Measurements from ENCODE around the gene MADD.
"Not testable (repeated sequence)": the region's sequence is repeated elsewhere in the genome, so short reads cannot be mapped to it uniquely, and the experiment has no call there.

MADD gene

DNA sequence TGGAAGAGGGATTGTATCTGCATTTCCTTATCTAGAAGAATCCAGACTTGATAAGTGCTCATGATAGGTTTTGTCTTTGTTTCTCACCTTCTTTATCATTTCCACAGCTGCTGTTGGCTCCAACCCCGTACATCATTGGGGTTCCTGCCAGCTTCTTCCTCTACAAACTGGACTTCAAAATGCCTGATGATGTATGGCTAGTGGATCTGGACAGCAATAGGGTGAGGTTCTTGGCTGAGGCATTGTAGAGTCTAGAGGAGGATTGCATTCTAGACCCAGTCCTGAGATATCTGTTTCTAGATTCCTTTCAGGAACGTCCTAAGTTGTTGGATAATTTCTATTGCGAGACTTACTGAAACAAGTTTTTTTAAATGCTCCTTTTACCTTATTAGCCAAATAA, 8.1 kb downstream of the MADD start:
- no peak for DNase-seq

GRCh38 chr11:47278769-47279168, 8.8 kb downstream of the MADD start:
- no peak for DNase-seq

GRCh38 chr11:47280099-47280498, 10.2 kb downstream of the MADD start:
- DNase-seq, result no peak

DNA sequence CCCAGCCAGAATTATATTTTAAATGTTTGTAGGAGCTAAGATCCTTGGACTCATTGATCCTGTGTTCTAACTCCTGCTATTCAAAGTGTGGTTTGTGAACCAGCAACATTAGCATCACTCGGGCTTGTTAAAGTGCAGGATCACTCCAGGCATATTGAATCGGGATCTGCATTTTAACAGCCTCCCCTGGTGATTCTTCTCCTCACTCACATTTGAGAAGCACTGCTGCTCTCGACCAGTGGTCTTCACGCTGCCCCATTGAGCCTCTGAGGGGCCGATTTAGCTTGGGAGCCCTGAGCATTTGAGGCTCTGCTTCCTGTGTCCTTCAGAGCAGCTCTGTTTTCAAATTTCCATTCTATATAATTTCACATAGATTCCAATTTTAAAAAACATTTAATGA, 10.9 kb downstream of the MADD start:
- DNase-seq, result no peak

DNA sequence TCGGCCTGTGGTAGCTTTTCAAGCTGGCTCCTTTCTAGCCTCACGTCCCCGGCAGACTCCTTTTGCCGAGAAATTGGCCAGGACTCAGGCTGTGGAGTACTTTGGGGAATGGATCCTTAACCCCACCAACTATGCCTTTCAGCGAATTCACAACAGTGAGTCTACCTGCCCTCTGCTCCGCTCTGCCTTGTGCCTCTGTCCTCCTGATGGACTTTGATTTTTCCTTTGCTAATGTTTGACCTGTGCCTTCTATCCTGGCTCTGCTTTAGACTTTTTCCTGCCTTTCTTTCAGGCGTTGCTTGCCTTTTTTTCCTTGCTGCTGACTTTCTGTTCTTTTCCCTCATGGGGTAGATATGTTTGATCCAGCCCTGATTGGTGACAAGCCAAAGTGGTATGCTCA, 12.5 kb downstream of the MADD start:
- DNase-seq, result no peak

DNA sequence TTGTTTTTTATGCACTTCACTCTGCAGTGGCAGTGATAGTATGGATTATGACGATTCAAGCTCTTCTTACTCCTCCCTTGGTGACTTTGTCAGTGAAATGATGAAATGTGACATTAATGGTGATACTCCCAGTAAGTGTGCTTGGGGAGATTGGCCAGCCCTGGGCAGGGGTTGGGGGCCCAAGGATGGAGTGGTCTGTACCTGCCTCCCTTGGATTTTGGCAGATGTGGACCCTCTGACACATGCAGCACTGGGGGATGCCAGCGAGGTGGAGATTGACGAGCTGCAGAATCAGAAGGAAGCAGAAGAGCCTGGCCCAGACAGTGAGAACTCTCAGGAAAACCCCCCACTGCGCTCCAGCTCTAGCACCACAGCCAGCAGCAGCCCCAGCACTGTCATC, 14.2 kb downstream of the MADD start:
- DNase-seq, result no peak

GRCh38 chr11:47285969-47286770, 16.2 kb downstream of the MADD start:
- no peak for DNase-seq

DNA sequence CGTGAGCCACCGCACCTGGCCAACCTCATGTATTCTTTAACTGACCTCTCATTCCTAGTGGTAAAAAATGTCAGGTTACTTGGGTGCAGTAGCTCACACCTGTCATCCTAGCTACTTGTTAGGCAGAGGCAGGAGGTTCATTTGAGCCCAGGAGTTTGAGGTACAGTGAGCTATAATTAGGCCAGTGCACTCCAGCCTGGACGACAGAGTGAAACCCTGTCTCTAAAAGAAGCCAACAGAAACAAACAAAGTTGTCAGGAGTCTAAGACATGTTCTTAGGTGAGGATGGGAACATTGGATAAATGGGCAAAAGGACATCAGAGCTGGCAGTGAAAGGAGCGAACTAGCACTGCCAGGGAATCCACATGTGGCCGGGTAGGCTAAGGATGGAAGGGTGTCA, 18.1 kb downstream of the MADD start:
- no peak for DNase-seq

- no peak for DNase-seq
Observed at GRCh38 chr11:47289856-47290255, 19.9 kb downstream of the MADD start.

DNA sequence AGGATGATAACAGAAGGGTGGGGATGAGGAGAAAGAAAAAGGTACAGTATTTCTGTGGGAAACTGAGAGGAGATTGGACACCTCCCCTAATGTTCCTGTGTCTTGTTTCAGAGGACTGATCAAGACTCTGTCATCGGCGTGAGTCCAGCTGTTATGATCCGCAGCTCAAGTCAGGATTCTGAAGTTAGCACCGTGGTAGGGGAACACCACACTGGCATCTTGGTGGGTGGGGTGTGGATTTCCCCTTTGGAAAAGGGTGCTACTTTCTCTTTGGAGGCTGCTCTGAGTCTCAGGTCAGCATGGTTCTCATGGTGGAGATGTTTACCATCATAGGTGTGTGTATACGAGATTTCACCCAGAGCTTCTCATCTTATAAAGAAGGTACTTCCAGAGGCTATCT, 25.5 kb downstream of the MADD start:
- no peak for DNase-seq

DNA sequence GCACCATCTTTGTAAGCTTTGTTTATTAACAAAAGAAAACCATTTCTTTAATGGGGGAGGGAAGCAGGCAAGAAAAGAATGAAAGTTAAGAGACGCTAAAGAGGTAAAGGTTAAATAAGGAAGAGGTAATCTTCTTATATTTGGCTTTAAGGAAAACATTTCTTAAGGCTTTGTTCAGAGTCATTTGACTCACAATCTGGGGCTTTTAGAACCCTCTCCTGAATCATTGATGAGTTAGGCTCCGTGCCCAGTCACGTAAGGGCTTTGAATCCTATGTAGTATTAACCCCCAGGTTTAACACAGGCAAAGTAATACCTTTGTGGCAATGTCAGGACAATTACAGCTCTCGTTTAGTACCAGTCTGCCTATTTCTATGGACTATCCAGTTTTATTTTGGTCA, 26.1 kb downstream of the MADD start:
- DNase-seq, result no peak

- DNase-seq, result no peak
Observed at GRCh38 chr11:47299078-47299477, 29.1 kb downstream of the MADD start.

GRCh38 chr11:47302853-47303252, 32.9 kb downstream of the MADD start:
- DNase-seq, result no peak

- DNase-seq, result no peak
Observed at GRCh38 chr11:47305734-47306483, 36.0 kb downstream of the MADD start.

- DNase-seq, result no peak
Observed at GRCh38 chr11:47306484-47306844, 36.5 kb downstream of the MADD start.

- DNase-seq, result no peak
Observed at GRCh38 chr11:47308050-47308823, 38.3 kb downstream of the MADD start.

GRCh38 chr11:47314992-47315391, 45.1 kb downstream of the MADD start:
- DNase-seq, result no peak

DNA sequence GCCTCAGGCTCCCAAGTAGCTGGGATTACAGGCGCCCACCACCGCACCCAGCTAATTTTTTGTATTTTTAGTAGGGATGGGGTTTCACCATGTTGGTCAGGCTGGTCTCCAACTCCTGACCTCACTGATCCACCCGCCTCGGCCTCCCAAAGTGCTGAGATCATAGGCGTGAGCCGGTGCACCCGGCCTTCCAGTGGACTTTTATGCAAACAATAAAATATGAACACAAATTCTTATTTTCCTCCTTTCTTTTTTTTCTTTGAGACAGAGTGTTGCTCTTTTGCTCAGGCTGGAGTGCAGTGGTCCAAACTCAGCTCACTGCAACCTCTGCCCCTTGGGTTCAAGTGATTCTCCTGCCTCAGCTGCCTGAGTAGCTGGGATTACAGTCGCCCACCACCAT, 46.6 kb downstream of the MADD start:
- DNase-seq, result not testable (repeated sequence)

DNA sequence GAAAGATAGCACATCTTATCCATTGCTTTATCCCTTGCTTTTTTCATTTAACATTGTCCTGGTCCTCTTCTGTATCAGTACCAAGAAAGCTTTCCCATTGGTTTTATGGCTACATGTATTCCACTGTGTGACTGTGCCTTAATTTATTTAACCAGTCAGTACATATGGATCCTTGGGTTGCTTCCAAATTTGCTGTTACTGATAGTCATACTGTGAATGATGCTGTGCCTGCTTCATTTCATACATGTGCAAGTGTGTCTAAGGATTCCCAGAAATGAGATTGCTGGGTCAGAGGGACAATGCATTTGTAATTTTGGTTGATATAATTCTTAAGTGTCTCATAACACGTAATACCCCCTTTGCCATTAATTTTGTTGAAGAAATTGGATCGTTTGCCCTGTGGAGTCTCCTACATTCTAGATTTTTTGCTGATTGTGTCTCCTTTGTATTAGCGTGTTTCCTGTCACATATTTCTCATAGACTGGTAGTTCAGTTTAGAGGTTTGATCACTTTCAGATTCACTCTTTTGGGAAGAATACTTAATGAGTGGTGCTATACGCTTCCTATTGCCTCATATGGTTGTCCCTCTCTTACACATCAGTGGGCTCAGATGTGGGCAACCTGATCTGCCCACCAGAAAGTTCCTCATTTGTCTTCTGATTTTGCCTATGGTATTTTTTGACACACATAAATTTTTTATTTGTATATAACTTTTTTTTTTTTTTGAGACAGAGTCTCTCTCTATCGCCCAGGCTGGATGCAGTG, 47.3 kb downstream of the MADD start:
- peak in 1 of 5 donors; percentile 30 for DNase-seq

- DNase-seq, result no peak
Observed at GRCh38 chr11:47318166-47318565, 48.2 kb downstream of the MADD start.

GRCh38 chr11:47324520-47324919, 54.6 kb downstream of the MADD start:
- DNase-seq, result no peak

- no peak for DNase-seq
Observed at GRCh38 chr11:47325271-47326041, 55.5 kb downstream of the MADD start.
